K562 (cell line): Measurements from ENCODE around the gene TLX2. TPM values are rescaled to one million over a fixed set of nuclear protein-coding genes. Genes with fewer than 3 reads are reported as not detected.

Source experiments
- ATAC-seq: fragments of 200-7000 bp; cut with Tn5 transposase; 3 replicates; pipeline ENCODE4 v1.9.1; 2020; ENCODE audit warnings: moderate library complexity
- BruUV-seq: library from RNA; stranded (reverse); fragments of 400-500 nt; replicated peaks from 2 replicates; lab custom pipeline; 2021; lab: Mats Ljungman, UMichigan
- CTCF ChIA-PET: fragments of 300-600 bp; formaldehyde crosslinking; extraction: SDS; loops from one replicate; lab custom pipeline; 2021; ENCODE audit warnings: low intra/inter-chr PET ratio; lab: Yijun Ruan, JAX
- POLR2A ChIA-PET: fragments of 300-600, 350-650 bp; sonication (Branson Sonifier 250); formaldehyde crosslinking; extraction: SDS; loops from one replicate; lab custom pipeline; 2021; ENCODE audit warnings: antibody characterized with exemption, inconsistent platforms; lab: Yijun Ruan, JAX
- DNase-seq, 4 experiments: peaks; one replicate each; pipeline versions ENCODE4 v3.0.0 to v3.0.0-alpha.2; 2011 to 2018; ENCODE audit warnings: low spot score in 3 of 4, mixed read lengths in 3 of 4; ENCODE audit errors: extremely low read depth in 1 of 4
- FAIRE-seq: peaks from 2 replicates; lab custom pipeline; 2011; peaks lifted over from hg19 to GRCh38; lab: Jason Lieb, UNC
- H2AFZ ChIP-seq: 2 replicates; pipeline ENCODE4 v1.6.0; 2011; ENCODE audit warnings: low read depth, low read length, control low read depth, inconsistent platforms
- H3K27ac ChIP-seq: fragments of 200-600 bp; 3 replicates; pipeline ENCODE4 v1.8.0; 2011; ENCODE audit warnings: low read depth, mild to moderate bottlenecking, control low read depth, inconsistent platforms, low read length, moderate library complexity, mixed read lengths; ENCODE audit errors: extremely low read depth
- H3K27me3 ChIP-seq, 2 experiments: fragments of 300-600 bp in 1 of 2; 2 replicates in 1 of 2; 3 replicates in 1 of 2; pipeline versions ENCODE4 v1.6.0 to v1.8.0; 2011; ENCODE audit warnings: inconsistent platforms in 2 of 2, low read length in 2 of 2, mild to moderate bottlenecking in 1 of 2, mixed read lengths in 1 of 2, moderate library complexity in 1 of 2; ENCODE audit not compliant: control insufficient read depth in 2 of 2, insufficient read depth in 2 of 2
- H3K36me3 ChIP-seq: fragments of 300-600 bp; 3 replicates; pipeline ENCODE4 v1.8.0; 2011; ENCODE audit warnings: mild to moderate bottlenecking, low read length, inconsistent platforms; ENCODE audit not compliant: control insufficient read depth, insufficient read depth
- H3K4me1 ChIP-seq, 2 experiments: fragments of 200-600 bp in 1 of 2; replicated peaks in 1 of 2; 2 replicates in 1 of 2; 3 replicates in 1 of 2; pipeline versions ENCODE4 v1.5.1 to v1.8.0; 2011; ENCODE audit warnings: inconsistent platforms in 2 of 2, low read length in 2 of 2, mild to moderate bottlenecking in 1 of 2, mixed read lengths in 1 of 2, moderate library complexity in 1 of 2; ENCODE audit not compliant: control insufficient read depth in 2 of 2, insufficient read depth in 2 of 2
- H3K4me2 ChIP-seq: 2 replicates; pipeline ENCODE4 v1.6.1; 2011; ENCODE audit warnings: low read length, control low read depth, inconsistent platforms, mixed read lengths; ENCODE audit not compliant: insufficient read depth
- H3K4me3 ChIP-seq: fragments of 200-600 bp; sonication (generic), shearing (Covaris generic); 2 replicates; pipeline ENCODE4 v1.5.1; 2016; ENCODE audit warnings: control low read depth, inconsistent platforms
- H3K79me2 ChIP-seq: fragments of 200-600 bp; 3 replicates; pipeline ENCODE4 v1.8.0; 2011; ENCODE audit warnings: low read length, inconsistent platforms; ENCODE audit not compliant: control insufficient read depth, insufficient read depth
- H3K9ac ChIP-seq, 2 experiments: 2 replicates each; pipeline versions ENCODE4 v1.6.0 to v1.6.1; 2011; ENCODE audit warnings: low read depth in 2 of 2, low read length in 2 of 2, control low read depth in 1 of 2, inconsistent platforms in 1 of 2, mild to moderate bottlenecking in 1 of 2, mixed read lengths in 1 of 2; ENCODE audit not compliant: insufficient read depth in 1 of 2
- H3K9me1 ChIP-seq: one replicate; pipeline ENCODE4 v1.6.0; 2011; ENCODE audit warnings: inconsistent platforms, mild to moderate bottlenecking, low read length, moderate library complexity; ENCODE audit not compliant: control insufficient read depth, insufficient read depth
- H3K9me3 ChIP-seq: replicated peaks from 2 replicates; pipeline ENCODE4 v1.5.1; 2011; ENCODE audit warnings: low read depth, low read length, inconsistent platforms; ENCODE audit not compliant: control insufficient read depth, insufficient read depth
- H4K20me1 ChIP-seq: replicated peaks from 2 replicates; pipeline ENCODE4 v1.6.1; 2011; ENCODE audit warnings: low read length, inconsistent platforms, mixed read lengths; ENCODE audit not compliant: control insufficient read depth, insufficient read depth
- ATF7 ChIP-seq: fragments of 450-650 bp; IDR thresholded peaks from 2 replicates; pipeline ENCODE4 v1.7.1; 2014; ENCODE audit warnings: mild to moderate bottlenecking, moderate library complexity
- CBFB ChIP-seq: sonication (generic); formaldehyde crosslinking; IDR thresholded peaks from 2 replicates; pipeline ENCODE4 v1.4.0; 2020; ENCODE audit warnings: mild to moderate bottlenecking, missing genetic modification reagents
- E2F3 ChIP-seq: fragments of 250-450 bp; sonication (Bioruptor Pico); IDR thresholded peaks from 2 replicates; pipeline ENCODE4 v1.4.0; 2020; ENCODE audit warnings: mild to moderate bottlenecking
- FOXK2 ChIP-seq, 2 experiments: fragments of 450-650 bp; IDR thresholded peaks in 1 of 2; conservative IDR thresholded peaks in 1 of 2; 2 replicates each; pipeline ENCODE4 v1.6.1; 2016; ENCODE audit warnings: low read depth in 2 of 2, mild to moderate bottlenecking in 1 of 2
- GABPA ChIP-seq: fragments of 200-800 bp; sonication (Bioruptor generic); conservative IDR thresholded peaks from 2 replicates; pipeline ENCODE4 v1.6.1; 2016; ENCODE audit warnings: low read depth, missing genetic modification characterization, missing compliant biosample characterization
- GTF2E2 ChIP-seq: fragments of 200-800 bp; sonication (Bioruptor generic); IDR thresholded peaks from 2 replicates; pipeline ENCODE4 v1.6.1; 2016; ENCODE audit warnings: missing genetic modification characterization, missing compliant biosample characterization
- KLF13 ChIP-seq: fragments of 450-650 bp; IDR thresholded peaks from 2 replicates; pipeline ENCODE4 v1.6.1; 2016; ENCODE audit warnings: missing genetic modification characterization, low read depth, mild to moderate bottlenecking, missing compliant biosample characterization, moderate library complexity, borderline replicate concordance
- NR2C2 ChIP-seq, 2 experiments: fragments of 200-800 bp in 1 of 2; sonication (Bioruptor generic) in 1 of 2; sonication (generic) in 1 of 2; formaldehyde crosslinking in 1 of 2; IDR thresholded peaks; 2 replicates each; pipeline versions ENCODE4 v1.6.1 to v1.8.0; 2016 to 2022; ENCODE audit warnings: mild to moderate bottlenecking in 1 of 2, missing compliant biosample characterization in 1 of 2, missing genetic modification characterization in 1 of 2, missing genetic modification reagents in 1 of 2
- ZNF197 ChIP-seq: fragments of 200-800 bp; sonication (Bioruptor generic); IDR thresholded peaks from 2 replicates; pipeline ENCODE4 v1.6.1; 2016; ENCODE audit warnings: low read depth, missing genetic modification characterization, missing compliant biosample characterization
- WGBS: fragments of 100-300 bp; shearing (Covaris generic); methylation state at CpG from one replicate; pipeline ENCODE4 v1.1.6; 2016; ENCODE audit warnings: low coverage, mixed read lengths; ENCODE audit not compliant: insufficient coverage; ENCODE audit errors: missing lambda C conversion rate; 5-methylcytosine and 5-hydroxymethylcytosine counted together
- in situ Hi-C: fragments of 300-500 bp; cut with MboI; formaldehyde crosslinking; loops from 4 replicates; pipeline ENCODE4 v1.15.0; 2018; ENCODE audit warnings: inconsistent platforms, mixed read lengths
- intact Hi-C: fragments of 100-400 bp; cut with micrococcal nuclease; formaldehyde crosslinking; loops from 2 replicates; pipeline ENCODE4 v1.14.2; 2022
- polyA plus RNA-seq, 8 experiments: library from polyadenylated mRNA; depleted of rRNA in 4 of 8; stranded (reverse) in 5 of 8; unstranded in 3 of 8; fragments of >200 nt; fragmentation: Nextera tagmentation in 2 of 8; fragmentation: Illumina TruSeq in 1 of 8; extraction: Ambion mirVana in 2 of 8; extraction: Trizol in 1 of 8; gene quantifications; 2 replicates each; pipeline versions ENCODE4 v1.2.1 to v1.2.3, GENCODE V29; 2011 to 2014; ENCODE audit warnings: inconsistent platforms in 1 of 8, missing spikeins in 1 of 8
- total RNA-seq, 7 experiments: library from RNA; depleted of rRNA in 6 of 7; stranded (reverse); fragments of >200 nt in 6 of 7; fragmentation: Illumina TruSeq in 2 of 7; extraction: Trizol in 2 of 7; gene quantifications; 2 replicates each; pipeline versions ENCODE4 v1.2.1 to v1.2.3, GENCODE V29; 2011 to 2021; ENCODE audit warnings: low replicate concordance in 1 of 7

The TLX2 gene
- total and polyA plus RNA-seq, 9 of the 15 experiments (the other 6 are each of a cell fraction or from before 2014, with no cell fraction given) = not detected

GRCh38 chr2:74472086-74472944 is 41.9 kb upstream of the TLX2 start, which contains the start of gene MRPL53 (continued):
- TF ChIP-seq E2F3 (CRISPR knock-in tag) = no peak
- peak; percentile 55 for TF ChIP-seq ATF7
- TF ChIP-seq CBFB (CRISPR knock-in tag) = 0 out of 2 replicates have a peak, but pooled peaks have one; percentile 78
- TF ChIP-seq, all 486 proteins: peak for 178

- DNase-seq (peak in 1 of 4 experiments; percentile 7), FAIRE-seq (no peak), ATAC-seq (no peak; the same call in 2 of the 3 replicates)
- intact Hi-C loops = loop anchor here (5.0 kb wide), 1 partner anchor 76 kb away; no protein-coding TSS in a partner anchor
- Histone ChIP-seq H3K4me3 (peak overlapping the region; percentile 83), H3K27me3 (no peaks in the 10 kb centered on the region), H3K4me1 (peaks cover 11 to 16% of the 10 kb centered on the region in 2 experiments; a peak in 3 of 5 replicates), H2AFZ (peak overlapping the region; percentile 97), H3K9me1 (peaks cover 4% of the 10 kb centered on the region), H3K4me2 (peak overlapping the region; percentile 99), H3K36me3 (peaks cover 24% of the 10 kb centered on the region; the same call in 2 of the 3 replicates), H3K9me3 (no peaks in the 10 kb centered on the region), H3K79me2 (peaks cover 13% of the 10 kb centered on the region; the same call in 2 of the 3 replicates), H4K20me1 (no peaks in the 10 kb centered on the region), H3K9ac (peak overlapping the region; percentile 88 to 95; a peak in 3 of 4 replicates), H3K27ac (peak overlapping the region; percentile 95)
- ChIA-PET POLR2A (interaction anchor here (0.6 to 4.0 kb wide), 7 partner anchors 9 to 111 kb away, joined by 3 to 28 read pairs (median 5); partner anchors contain the start of genes AUP1, CCDC142, HTRA2 and TTC31), CTCF (interaction anchor here (0.7 kb wide), 1 partner anchor 1888 kb away, joined by 3 read pairs; no protein-coding TSS in a partner anchor)
- TF ChIP-seq GABPA (tag) (0 out of 2 replicates have a peak, but pooled peaks have one; percentile 73), KLF13 (tag) (no peak), FOXK2 (conservative IDR thresholded peaks at IDR 0.05 in 1 of 2, IDR thresholded peaks at IDR 0.05 in 1 of 2; ENCODE audit: low read depth in 2 of 2) (peak; percentile 46 to 68), ZNF197 (CRISPR knock-in tag) (0 out of 2 replicates have a peak, but pooled peaks have one; percentile 20), GTF2E2 (peak; percentile 58), NR2C2 (CRISPR knock-in tag; IDR thresholded peaks at IDR 0.05) (no peak), NR2C2 (tag; IDR thresholded peaks at IDR 0.05) (peak; percentile 97; the same call in 1 of the 2 replicates)
- in situ Hi-C loops = no loop called here
- BruUV-seq = TSS peak; percentile 93
- under 1% methylated on average over 7 of the region's 7 CpGs for WGBS
Measured at GRCh38 chr2:74472945-74473258, 41.3 kb upstream of the TLX2 start.
